ENCODE measurements around the gene IFIT3.
"Not testable (repeated sequence)": the region's sequence is repeated elsewhere in the genome, so short reads cannot be mapped to it uniquely, and the experiment has no call there.

Gene IFIT3

DNA sequence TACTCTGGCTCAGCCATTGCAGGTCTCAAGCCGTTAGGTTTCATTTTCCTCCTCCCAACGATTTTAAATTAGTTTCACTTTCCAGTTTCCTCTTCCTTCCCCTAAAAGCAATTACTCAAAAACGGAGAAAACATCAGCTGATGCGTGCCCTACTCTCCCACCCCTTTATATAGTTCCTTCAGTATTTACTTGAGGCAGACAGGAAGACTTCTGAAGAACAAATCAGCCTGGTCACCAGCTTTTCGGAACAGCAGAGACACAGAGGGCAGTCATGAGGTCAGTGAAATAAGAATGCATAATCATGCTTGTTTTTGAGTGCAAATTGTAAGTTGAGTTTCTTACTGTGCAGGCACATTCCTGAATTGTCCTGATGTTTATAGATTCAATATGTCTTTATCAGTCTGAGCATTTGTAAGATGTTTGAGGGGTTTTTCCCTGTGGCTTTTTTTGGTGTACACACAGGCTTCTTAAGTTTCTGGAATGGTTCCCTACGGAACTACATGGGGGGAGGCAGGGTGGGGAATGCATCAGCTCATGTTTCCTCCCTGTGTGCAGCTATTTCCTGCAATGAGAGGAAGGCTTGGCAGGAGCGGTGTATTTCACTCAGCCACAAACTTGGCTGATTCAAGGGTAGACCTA is at the start of gene IFIT3:
Gene IFIT3, plus strand, starts transcription at position 195 of the 639 bp plus-strand sequence. Its CDS starts 77 bp downstream, at position 272.
- DNase-seq = no peak

DNA sequence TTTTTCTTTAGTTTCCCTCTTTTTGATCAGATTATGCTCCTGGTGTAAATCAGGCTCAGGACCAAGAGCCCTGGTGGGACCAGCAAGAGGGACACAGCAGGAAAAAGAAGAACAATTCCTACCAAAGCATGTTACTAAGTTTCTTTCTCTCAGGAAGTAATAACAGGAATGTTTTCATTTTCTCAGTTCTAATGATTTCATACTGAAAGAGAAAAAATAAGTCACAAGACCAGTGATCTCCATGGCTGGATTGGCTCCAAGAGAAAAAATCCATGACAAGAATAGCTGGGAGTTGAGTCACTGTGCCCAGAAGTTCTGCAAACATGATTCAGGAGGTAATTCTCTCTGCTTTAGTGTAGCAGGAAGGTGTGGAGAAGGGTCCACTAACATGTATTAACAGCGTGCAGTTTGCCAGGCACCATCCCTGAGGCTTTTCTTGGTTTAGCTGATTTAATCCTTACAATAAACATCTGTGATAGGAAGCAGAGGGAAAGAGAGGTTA is 49.7 kb upstream of the IFIT3 start:
- no peak for DNase-seq

GRCh38 chr10:89278900-89279392 is 48.9 kb upstream of the IFIT3 start:
- no peak for DNase-seq

- DNase-seq = no peak
Measured at GRCh38 chr10:89279421-89279869, 48.4 kb upstream of the IFIT3 start.

- no peak for DNase-seq
Measured at GRCh38 chr10:89280508-89280907, 47.3 kb upstream of the IFIT3 start.

DNA sequence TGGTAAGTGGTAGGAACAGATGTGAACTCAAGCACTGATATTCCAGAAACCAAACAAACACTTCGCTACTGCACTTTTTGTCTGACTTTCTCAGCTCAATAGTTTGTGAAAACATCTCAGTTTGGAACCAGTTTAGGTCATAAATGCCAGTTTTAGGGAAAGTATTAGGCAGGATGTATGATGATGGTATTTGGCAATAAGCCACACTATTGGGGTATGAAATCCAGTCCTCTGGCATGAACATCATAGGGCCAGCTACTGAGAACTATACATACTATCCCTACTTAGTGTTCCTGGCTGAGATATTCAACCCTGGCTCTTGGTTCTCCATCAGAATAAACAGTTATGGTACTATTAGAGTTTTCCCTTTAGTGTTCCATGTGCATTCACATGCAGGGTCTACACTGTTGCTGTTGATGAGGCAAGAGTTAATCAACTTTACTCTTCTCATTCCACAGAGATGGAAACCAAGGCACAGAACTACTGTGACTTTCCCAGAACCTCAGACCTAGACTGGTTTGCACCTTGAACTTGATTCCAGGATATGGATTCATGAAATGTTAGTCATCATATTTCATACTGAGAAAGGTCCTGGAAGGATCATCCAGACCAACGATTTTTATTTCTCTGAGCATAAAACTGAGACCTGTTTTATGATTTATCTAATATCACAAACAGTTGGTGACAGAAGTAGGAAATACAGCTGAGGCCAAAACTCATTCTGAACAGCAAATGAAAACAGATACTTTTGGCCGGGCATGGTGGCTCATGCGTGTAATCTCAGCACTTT is 46.0 kb upstream of the IFIT3 start:
- no peak for DNase-seq

GRCh38 chr10:89283025-89283935 is 44.5 kb upstream of the IFIT3 start:
- no peak for DNase-seq

GRCh38 chr10:89283936-89284475 is 43.8 kb upstream of the IFIT3 start:
- no peak for DNase-seq

- DNase-seq = not testable (repeated sequence)
Measured at GRCh38 chr10:89284711-89285110, 43.1 kb upstream of the IFIT3 start.

DNA sequence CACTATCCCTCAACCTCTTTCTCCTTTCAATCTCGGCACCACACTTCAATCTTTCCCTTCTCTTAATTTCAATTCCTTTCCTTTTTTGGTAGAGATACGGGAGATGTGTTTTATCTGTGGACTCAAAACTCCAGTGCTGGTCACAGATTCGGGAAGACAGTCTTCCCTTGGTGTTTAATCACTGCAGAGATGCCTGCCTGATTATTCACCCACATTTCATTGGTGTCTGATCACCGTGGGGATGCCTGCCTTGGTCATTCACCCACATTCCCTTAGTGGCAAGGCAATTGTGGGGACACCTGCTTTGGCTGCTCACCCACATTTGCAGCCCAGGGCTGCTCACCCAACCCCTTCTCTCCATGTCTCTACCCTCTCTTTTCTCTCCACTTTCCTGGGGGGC is 42.5 kb upstream of the IFIT3 start:
- DNase-seq = not testable (repeated sequence)

- DNase-seq = no peak
Measured at GRCh38 chr10:89294721-89295239, 33.0 kb upstream of the IFIT3 start.

DNA sequence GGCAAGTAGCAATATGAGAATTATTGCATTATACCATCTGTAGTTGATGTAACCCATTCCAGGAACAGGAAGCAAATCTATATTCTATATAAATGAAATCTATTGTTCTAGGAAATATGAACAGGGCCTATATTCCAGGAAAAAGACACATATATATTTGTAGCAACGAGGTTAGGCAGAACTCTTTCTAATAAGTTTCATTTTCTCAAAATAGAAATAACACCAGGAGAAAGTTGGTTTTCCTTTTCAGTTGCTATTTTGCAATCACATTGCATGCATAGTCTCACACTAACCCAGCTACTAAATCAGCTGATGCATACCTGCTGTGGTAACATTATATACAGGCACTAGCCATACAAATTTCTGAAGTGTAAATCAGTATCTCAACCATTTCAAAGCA is 32.2 kb upstream of the IFIT3 start:
- no peak for DNase-seq

DNA sequence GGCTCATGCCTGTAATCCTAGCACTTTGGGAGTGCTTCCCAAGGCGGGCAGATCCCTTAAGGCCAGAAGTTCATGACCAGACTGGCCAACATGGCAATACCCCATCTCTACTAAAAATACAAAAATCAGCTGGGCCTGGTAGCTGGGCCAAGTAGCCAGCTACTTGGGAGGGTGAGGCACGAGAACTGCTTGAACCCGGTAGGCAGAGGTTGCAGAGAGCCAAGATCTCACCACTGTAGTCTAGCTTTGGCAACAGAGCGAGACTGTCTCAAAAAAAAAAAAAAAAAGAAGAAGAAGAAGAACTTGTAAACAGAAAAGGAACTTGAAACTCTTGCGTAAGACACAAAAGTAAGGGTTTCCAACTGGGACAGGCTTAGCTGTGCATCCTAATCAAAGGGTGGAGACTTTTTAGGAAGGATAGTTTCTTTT is 31.6 kb upstream of the IFIT3 start:
- DNase-seq = no peak

DNA sequence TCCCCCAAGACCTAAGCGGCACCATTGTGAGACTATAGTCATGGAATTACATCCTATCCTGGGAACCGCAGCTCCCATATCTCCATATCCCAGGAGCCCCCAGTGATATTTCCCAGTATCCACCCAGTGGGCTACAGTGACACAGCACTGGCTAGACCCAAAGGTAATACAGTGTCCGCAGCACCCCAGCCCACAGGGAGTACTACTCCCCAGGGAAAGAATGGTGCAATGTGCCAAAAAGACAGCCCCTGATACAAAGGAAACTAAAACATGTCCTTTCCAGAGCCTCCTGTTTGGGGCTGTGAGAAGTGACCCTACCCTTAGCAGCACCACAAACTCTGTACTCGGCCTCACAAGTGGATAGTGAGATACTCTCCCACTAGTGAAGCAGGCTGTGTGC is 30.4 kb upstream of the IFIT3 start:
- DNase-seq = no peak

DNA sequence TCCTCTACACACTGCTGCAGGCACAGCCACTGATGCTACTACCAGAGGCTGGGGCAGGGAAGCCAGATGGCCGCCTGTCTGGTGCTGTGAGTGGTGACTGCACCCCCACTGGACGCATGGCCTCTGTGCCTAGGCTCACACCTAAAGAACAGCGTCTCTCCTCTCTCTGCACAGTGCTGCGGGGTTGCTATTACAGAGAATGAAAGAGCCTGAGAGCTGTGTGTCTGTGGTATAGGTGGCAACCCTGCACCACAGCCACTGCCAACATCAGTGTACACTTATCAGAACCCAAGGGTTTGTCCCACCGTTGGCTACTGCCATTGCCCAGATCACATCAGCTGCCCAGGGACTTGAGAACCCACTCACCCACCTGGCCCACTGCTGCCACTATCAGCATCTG is 30.0 kb upstream of the IFIT3 start:
- DNase-seq = no peak

DNA sequence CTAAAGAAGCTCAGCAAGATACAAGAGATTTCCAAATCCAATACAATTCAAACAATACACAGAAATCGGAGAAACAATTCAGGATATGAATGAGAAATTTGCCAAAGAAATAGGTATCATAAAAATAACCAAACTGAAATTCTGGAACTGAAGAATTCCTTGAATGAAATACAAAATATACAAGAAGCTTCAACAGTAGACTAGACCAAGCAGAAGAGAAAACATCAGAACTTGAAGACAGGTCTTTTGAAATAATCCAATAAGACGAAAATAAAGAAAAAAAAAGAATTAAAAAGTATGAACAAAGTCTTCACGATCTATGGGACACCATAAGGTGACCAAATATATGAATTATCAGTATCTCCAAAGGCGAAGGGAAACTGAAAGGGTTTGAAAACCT is 28.8 kb upstream of the IFIT3 start:
- no peak for DNase-seq

DNA sequence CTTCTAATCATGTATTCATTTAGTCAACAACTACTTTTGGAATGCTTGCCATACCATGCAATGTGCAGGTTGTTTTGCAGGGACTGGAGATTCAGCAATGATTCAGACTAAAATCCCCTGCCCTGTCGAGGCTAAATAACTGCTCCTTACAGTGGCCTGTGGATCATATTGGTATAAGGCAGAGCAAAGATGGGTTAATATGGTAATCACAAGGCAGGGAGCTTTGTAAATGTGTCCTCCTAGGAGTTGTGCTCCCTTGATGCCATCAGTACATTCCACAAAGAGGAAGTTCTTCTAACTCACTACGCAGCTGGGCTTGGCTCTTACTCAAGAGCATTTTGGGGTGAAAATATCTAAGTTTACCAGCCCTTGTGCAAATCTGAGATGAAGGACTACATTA is 26.6 kb upstream of the IFIT3 start:
- no peak for DNase-seq

DNA sequence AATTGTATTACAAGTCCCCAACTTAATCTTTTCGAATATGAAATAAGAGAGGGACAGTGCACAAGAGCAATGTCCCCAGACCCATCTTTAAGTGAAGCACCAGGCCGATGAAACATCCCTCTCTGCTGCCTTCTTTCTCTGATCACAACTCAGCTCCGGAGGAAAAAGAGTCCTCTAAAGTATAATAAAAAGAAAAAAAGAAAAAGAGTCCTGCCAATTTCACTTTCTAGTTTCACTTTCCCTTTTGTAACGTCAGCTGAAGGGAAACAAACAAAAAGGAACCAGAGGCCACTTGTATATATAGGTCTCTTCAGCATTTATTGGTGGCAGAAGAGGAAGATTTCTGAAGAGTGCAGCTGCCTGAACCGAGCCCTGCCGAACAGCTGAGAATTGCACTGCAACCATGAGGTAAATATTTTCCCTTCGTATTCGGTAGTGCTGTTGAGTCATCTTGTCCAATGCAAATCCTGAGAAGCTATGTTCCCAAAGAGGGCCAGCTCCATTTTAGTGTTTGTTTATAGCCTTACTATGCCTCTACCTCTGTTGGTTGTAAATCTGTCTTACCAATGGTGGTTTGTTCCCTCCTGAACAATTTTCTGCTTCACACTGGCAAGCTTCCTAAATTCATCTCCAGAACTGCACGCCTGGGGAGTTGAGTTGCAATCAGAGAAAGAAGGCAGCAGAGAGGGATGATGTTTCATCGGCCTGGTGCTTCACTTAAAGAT is 25.9 kb upstream of the IFIT3 start, which contains the start of gene IFIT2:
Gene IFIT2, plus strand, starts transcription at position 326 of the 725 bp plus-strand sequence. Its CDS starts 78 bp downstream, at position 404.
- DNase-seq = no peak

DNA sequence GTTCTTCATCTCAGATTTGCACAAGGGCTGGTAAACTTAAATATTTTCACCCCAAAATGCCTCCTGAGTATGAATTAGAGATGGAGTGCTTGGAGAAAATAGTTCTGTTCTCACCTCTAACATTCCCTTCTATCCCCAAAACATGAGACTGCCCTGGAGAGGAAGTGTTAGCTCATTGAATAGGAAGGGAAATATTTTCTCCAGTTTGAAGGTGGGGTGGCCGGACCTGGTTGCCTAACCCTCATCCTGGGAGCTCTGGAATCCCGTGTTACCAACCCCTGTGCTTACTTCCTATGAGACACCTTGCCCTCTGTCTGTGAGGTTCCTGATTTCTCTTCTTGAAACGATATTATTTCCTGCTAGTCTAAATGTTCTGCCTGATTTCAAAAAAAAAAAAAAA is 25.2 kb upstream of the IFIT3 start:
- DNase-seq = no peak

- DNase-seq = no peak
Measured at GRCh38 chr10:89303161-89303560, 24.6 kb upstream of the IFIT3 start.

GRCh38 chr10:89304026-89304425 is 23.8 kb upstream of the IFIT3 start:
- no peak for DNase-seq

GRCh38 chr10:89304446-89304845 is 23.4 kb upstream of the IFIT3 start:
- no peak for DNase-seq

Data from activated gamma-delta T cell treated with Interleukin-2 at 50 U/mL for 16 hours (primary cell).